NCI-H1417 (cell line): ENCODE results near the gene GRIK4.

Source experiments
- DNase-seq, 3 experiments: peaks; one replicate each; lab custom pipeline; 2025; lab: John Stamatoyannopoulos, UW

GRIK4 gene

GRCh38 chr11:120547811-120548681, 36.5 kb downstream of the GRIK4 start:
- peak in 2 of 3 experiments; percentile 77 to 92 for DNase-seq

GRCh38 chr11:120548682-120549209, 37.2 kb downstream of the GRIK4 start:
- DNase-seq: no peak

DNA sequence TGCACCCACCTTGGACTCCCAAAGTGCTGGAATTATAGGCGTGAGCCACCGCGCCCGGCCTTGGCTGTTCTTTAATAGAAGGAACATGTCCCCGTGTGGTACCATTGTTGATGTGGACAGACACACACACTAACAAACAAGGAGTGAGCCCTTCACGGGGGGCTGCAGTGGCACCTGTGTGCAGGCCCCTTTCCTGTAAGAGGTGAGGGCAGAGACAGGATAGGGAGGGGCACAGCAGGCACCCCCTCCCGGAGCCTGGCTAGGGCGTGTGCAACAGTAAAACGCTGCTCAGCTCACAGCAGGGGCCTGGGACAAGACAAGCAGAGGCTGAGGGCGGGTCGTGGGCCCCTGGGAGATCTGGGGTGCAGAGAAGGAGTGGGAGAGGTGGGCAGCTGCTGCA, 37.8 kb downstream of the GRIK4 start:
- no peak for DNase-seq

GRCh38 chr11:120550007-120550406, 38.5 kb downstream of the GRIK4 start:
- DNase-seq: no peak

GRCh38 chr11:120551191-120551590, 39.6 kb downstream of the GRIK4 start:
- no peak for DNase-seq

DNA sequence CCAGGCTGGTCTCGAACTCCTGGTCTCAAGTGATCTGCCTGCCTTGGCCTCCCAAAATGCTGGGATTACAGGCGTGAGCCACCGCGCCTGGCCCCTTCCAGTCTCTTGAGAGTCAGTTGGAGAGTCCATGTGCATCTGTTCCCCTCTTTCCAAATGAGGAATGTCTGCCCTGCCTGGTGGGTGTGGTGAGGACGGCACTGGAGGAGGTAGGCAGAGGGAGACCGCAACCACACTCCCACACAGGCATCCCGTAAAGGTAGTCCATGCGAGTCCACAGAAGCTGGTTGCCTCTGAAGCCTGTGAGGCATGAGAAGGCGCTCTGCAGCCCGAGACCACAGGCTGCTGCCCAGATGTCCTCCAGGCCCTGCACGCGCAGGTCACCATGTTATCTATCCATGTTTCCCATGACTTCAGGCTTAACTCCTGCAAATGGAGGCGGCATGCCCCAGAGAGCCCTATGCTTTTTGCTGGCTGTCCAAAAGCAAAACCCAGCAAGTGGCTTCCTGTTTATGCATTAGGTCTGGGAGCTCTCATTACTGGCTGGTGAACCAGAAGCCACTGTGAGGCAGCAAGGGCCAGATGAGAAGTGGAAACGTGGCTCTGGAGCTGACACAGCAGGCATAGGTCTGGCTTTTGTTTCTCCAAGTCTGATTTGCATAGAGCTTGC, 43.4 kb downstream of the GRIK4 start:
- no peak for DNase-seq

GRCh38 chr11:120555433-120555773, 43.9 kb downstream of the GRIK4 start:
- DNase-seq: no peak

DNA sequence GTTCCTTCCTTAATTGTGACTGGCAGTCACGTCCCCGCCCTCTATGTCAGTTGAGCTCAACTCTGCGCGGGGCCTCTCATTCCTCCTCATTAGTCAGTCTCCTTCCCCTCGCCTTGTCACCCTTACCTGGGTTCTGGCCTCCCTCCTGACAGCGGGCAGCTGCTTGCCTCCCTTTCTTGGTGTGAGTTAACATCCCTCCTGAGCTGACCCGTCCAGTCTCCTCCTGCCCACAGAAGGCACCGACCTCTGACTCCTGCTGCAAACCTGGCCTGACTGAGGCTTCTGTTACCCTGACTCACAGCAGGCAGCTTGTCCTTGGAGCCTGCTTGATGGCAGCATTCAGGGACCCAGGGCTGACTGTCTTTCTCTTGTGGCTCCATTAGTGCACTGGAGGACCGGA, 45.2 kb downstream of the GRIK4 start:
- peak in 2 of 3 experiments; percentile 23 to 70 for DNase-seq

GRCh38 chr11:120558744-120559431, 47.3 kb downstream of the GRIK4 start:
- peak in 2 of 3 experiments; percentile 19 to 39 for DNase-seq

- no peak for DNase-seq
Observed at GRCh38 chr11:120561286-120561685, 49.7 kb downstream of the GRIK4 start.

GRCh38 chr11:120562806-120563425, 51.4 kb downstream of the GRIK4 start:
- DNase-seq: peak in 1 of 3 experiments; percentile 21

- DNase-seq: peak; percentile 48 to 90 (median 78)
Observed at GRCh38 chr11:120563703-120564572, 52.4 kb downstream of the GRIK4 start.

DNA sequence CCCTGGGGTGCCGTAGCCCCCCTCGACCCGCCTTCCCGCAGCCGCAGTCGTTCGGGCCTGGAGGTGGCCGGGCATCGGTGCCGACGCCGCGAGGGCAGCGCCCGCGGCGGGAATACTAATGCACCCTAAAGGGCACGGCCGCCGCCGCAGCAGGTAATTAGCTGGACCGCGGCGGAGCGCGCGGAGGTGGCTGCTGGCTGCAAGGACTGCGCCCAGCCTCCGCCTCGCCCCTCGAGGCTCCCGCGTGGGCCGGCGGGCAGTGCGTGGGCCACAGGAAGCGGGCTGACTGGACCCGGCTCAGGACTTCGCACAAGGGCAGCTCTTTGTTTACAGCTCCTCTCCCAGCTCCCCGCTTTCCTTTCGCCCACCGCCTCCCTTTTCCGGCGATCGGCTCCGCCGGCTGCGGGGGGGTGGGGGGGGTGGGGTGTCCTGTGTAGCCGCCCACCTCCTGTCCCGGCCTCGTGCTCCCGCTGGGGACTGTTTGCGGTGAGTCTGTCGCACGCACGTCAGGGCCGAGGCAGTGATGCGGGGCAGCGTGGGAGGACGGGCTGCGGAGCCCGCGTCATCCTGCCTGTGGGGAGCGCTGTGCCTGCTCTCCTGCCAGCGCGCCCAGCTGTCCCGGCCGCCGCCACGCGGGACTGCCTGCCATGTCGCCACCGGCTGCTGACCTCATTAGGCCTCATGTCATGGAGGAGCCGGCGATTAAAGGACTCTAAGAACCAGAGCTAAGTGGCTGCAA, 53.2 kb downstream of the GRIK4 start:
- peak in 2 of 3 experiments; percentile 74 to 78 for DNase-seq

GRCh38 chr11:120565466-120566155, 54.1 kb downstream of the GRIK4 start:
- DNase-seq: no peak

GRCh38 chr11:120566176-120566575, 54.6 kb downstream of the GRIK4 start:
- DNase-seq: no peak

GRCh38 chr11:120568572-120569307, 57.2 kb downstream of the GRIK4 start:
- no peak for DNase-seq

DNA sequence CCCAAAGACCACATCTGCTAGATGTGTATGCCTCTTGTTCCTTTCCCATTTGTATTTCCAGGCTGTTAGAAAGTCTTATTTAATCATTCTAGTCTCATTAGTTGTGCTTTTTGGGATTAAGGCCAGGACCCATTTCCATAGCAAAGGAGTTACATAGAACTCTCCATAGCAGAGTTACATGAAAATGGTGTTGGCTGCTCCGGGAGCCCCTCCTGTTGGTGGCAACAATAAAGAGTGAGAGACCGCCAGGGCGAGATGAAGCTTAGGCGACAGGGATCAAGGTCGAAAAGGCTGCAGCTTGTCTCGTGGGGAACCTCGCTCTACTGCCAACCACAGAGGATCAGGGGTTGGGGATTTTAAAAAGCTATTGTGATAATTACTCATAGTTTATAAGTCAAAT, 58.3 kb downstream of the GRIK4 start:
- no peak for DNase-seq

DNA sequence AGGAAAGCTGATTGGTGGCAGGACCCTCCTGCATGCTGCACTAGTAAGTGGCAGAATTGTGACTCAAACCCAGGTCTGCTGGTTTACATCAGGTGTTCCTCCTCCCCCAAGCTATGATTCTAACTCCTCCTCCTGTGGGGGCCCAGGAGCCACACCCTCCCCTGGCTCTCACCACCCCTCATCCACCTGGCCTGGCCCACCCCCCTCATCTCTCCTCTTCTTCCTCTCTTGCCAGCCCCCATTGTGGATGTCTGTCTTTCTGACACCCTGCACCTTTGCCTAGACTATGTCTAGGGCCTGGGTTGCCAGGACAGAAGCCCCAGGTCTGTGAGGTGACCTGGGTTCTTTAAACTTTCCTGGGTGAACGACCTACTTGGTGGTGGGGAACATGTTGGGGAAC, 59.9 kb downstream of the GRIK4 start:
- no peak for DNase-seq

DNA sequence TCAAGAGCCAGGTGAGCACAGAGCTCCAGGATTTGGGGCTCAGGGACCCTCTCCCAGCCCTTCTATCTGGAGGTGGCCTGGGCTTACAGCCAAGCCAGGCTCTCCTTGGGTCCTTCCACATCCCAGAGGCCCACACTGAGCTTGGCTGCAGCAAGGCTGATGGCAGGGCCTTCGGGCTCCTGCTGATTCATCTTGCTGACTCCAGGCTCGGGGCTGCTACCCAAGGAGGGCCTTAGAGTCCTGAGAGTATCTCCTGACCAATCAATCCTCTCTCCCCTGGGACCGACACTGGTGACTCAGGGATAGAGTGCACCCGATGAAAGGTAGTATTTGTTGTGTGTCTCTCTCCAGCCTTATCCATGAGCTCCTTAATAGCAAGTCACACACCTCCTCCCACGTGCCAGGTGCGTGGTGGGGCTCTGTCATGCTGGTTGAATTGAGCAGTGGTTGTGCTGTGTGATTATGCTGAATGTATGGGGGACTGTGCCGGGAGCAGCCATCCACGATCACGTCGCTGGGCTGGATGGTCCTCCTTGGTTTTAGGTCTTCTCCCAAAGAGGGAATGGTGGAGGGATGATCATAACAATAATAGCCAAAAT, 62.3 kb downstream of the GRIK4 start:
- no peak for DNase-seq
